WTC11 (cell line): ENCODE data around the gene TANGO2.

ENCODE experiments used
- FOXJ3 ChIP-seq: sonication (generic); formaldehyde crosslinking; IDR thresholded peaks from 2 replicates; pipeline ENCODE4 v1.9.0; 2021; ENCODE audit warnings: missing genetic modification reagents, mild to moderate bottlenecking, borderline replicate concordance
- MAX ChIP-seq: sonication (generic); formaldehyde crosslinking; IDR thresholded peaks from 2 replicates; pipeline ENCODE4 v1.8.0; 2022; ENCODE audit warnings: mild to moderate bottlenecking, missing genetic modification reagents
- RELA ChIP-seq: sonication (generic); formaldehyde crosslinking; IDR thresholded peaks from 2 replicates; pipeline ENCODE4 v1.8.1; 2022; ENCODE audit warnings: missing genetic modification reagents, mild to moderate bottlenecking, borderline replicate concordance
- TF ChIP-seq, protein P1 (sequence below): sonication (generic); formaldehyde crosslinking; IDR thresholded peaks from 2 replicates; pipeline ENCODE4 v1.8.1; 2023; ENCODE audit warnings: mild to moderate bottlenecking, missing genetic modification reagents, moderate library complexity
- TF ChIP-seq, protein P2 (sequence below): fragments of 200-600 bp; IDR thresholded peaks from 2 replicates; pipeline ENCODE4 v1.8.0; 2022; ENCODE audit warnings: antibody characterized with exemption

DNA sequence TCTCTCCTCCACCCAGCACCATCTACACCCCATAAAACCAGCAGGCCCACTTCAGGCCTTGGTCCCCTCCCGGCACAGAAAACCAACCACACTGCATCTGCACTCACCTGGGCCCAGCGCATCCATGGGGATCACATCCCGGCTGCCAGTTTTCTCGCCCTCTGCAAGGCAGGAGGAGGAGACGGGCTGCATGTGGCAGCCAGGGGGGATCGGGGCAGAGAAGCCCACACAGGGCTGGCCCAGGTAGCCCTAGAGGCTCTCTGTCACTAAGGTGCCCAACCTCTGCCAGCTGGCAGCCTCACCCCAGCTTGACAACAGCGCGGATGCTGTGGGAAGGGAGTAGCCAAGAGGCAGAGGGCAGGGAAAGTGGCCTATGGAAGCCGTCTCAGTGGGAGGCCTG, 48.7 kb upstream of the TANGO2 start:
- TF ChIP-seq, protein P1, sequence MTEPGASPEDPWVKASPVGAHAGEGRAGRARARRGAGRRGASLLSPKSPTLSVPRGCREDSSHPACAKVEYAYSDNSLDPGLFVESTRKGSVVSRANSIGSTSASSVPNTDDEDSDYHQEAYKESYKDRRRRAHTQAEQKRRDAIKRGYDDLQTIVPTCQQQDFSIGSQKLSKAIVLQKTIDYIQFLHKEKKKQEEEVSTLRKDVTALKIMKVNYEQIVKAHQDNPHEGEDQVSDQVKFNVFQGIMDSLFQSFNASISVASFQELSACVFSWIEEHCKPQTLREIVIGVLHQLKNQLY (CRISPR knock-in tag): no peak
- no peak for TF ChIP-seq MAX
- TF ChIP-seq RELA (CRISPR knock-in tag): no peak
- no peak for TF ChIP-seq FOXJ3 (CRISPR knock-in tag)
- TF ChIP-seq, protein P2, sequence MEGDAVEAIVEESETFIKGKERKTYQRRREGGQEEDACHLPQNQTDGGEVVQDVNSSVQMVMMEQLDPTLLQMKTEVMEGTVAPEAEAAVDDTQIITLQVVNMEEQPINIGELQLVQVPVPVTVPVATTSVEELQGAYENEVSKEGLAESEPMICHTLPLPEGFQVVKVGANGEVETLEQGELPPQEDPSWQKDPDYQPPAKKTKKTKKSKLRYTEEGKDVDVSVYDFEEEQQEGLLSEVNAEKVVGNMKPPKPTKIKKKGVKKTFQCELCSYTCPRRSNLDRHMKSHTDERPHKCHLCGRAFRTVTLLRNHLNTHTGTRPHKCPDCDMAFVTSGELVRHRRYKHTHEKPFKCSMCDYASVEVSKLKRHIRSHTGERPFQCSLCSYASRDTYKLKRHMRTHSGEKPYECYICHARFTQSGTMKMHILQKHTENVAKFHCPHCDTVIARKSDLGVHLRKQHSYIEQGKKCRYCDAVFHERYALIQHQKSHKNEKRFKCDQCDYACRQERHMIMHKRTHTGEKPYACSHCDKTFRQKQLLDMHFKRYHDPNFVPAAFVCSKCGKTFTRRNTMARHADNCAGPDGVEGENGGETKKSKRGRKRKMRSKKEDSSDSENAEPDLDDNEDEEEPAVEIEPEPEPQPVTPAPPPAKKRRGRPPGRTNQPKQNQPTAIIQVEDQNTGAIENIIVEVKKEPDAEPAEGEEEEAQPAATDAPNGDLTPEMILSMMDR: no peak
